ENCODE measurements around the gene OSBPL10. TPM values are rescaled to one million over a fixed set of nuclear protein-coding genes. Genes with fewer than 3 reads are reported as not detected.

OSBPL10 gene
- total and polyA plus RNA-seq, 2 experiments from 2014 or later = 2.4 to 8.1 TPM

DNA sequence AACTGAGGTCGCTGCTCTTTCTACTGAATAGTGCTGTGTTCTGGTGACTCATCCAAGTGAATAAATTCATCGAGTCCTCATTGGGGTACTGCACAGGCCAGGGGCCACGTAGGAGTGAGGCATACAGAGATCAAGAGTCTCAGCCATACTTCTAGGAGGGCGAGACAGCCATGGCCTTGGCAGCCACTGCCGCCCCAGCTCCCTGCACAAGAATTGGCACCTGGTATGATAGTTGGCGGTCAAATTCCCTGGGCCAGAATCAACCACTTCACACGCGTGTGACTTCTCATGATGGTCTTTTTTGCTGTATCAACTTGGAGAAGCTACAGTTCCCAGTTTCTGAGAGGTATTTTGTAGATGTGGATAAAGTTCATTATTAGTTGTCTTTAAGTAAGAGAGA lies 161.6 kb downstream of the OSBPL10 start:
- no peaks in the 10 kb centered on the region for H3K79me2 ChIP-seq (ENCODE audit: insufficient read depth)

GRCh38 chr3:31817411-31817966 lies 163.6 kb downstream of the OSBPL10 start:
- H3K36me3 ChIP-seq (ENCODE audit: low read depth) = no peaks in the 10 kb centered on the region
- TF ChIP-seq EZH2 (IDR thresholded peaks at IDR 0.05; ENCODE audit: insufficient read depth, poor library complexity, severe bottlenecking) (no peak), EZH2phosphoT487 (IDR thresholded peaks at IDR 0.05; ENCODE audit: insufficient read depth, low read depth) (no peak)
- no peaks in the 10 kb centered on the region for H3K9me3 ChIP-seq (ENCODE audit: low read depth)
- H3K27me3 ChIP-seq (replicated peaks; ENCODE audit: insufficient read depth) = no peaks in the 10 kb centered on the region
- H3K27ac ChIP-seq = no peak overlapping the region
- H3K4me3 ChIP-seq = no peak overlapping the region
- no peaks in the 10 kb centered on the region for H3K9me2 ChIP-seq (ENCODE audit: insufficient read depth)
- H3K9ac ChIP-seq = no peak overlapping the region
- H3K4me1 ChIP-seq (ENCODE audit: insufficient read depth) = no peaks in the 10 kb centered on the region
- no peak for DNase-seq
- H2AFZ ChIP-seq = no peak overlapping the region
- H3K79me2 ChIP-seq (ENCODE audit: insufficient read depth) = no peaks in the 10 kb centered on the region
- H3K4me2 ChIP-seq (ENCODE audit: unreplicated experiment) = no peak overlapping the region
- H3F3A ChIP-seq (ENCODE audit: insufficient read depth) = no peaks in the 10 kb centered on the region
- H4K20me1 ChIP-seq (ENCODE audit: insufficient read depth) = no peaks in the 10 kb centered on the region
- in situ Hi-C loops (cut with MboI) = no loop called here
- 50 to 60% methylated on average over 7 to 10 of the region's 10 CpGs for WGBS, 2 experiments (ENCODE audit: low coverage in 1 of 2, low lambda C conversion rate in 2 of 2, missing lambda C conversion rate in 2 of 2)

More for the DNA sequence above, 161.6 kb downstream of the OSBPL10 start:
- H3K9ac ChIP-seq = no peak overlapping the region
- no peak overlapping the region for H3K4me3 ChIP-seq
- H4K20me1 ChIP-seq (ENCODE audit: insufficient read depth) = no peaks in the 10 kb centered on the region
- no peak for TF ChIP-seq EZH2phosphoT487 (IDR thresholded peaks at IDR 0.05; ENCODE audit: insufficient read depth, low read depth)
- TF ChIP-seq EZH2 (IDR thresholded peaks at IDR 0.05; ENCODE audit: insufficient read depth, poor library complexity, severe bottlenecking) = no peak
- WGBS, 2 experiments (ENCODE audit: low coverage in 1 of 2, low lambda C conversion rate in 2 of 2, missing lambda C conversion rate in 2 of 2) = 82 to 85% methylated on average over 8 of the region's 8 CpGs
- no peak overlapping the region for H3K27ac ChIP-seq
- no peaks in the 10 kb centered on the region for H3K27me3 ChIP-seq (replicated peaks; ENCODE audit: insufficient read depth)
- H3K9me2 ChIP-seq (ENCODE audit: insufficient read depth) = no peaks in the 10 kb centered on the region
- no peaks in the 10 kb centered on the region for H3K4me1 ChIP-seq (ENCODE audit: insufficient read depth)
- H3K9me3 ChIP-seq (ENCODE audit: low read depth) = no peaks in the 10 kb centered on the region
- no peak for DNase-seq
- H3F3A ChIP-seq (ENCODE audit: insufficient read depth) = no peaks in the 10 kb centered on the region
- H3K36me3 ChIP-seq (ENCODE audit: low read depth) = no peaks in the 10 kb centered on the region
- in situ Hi-C loops (cut with MboI) = no loop called here
- no peak overlapping the region for H3K4me2 ChIP-seq (ENCODE audit: unreplicated experiment)
- H2AFZ ChIP-seq = no peak overlapping the region

DNA sequence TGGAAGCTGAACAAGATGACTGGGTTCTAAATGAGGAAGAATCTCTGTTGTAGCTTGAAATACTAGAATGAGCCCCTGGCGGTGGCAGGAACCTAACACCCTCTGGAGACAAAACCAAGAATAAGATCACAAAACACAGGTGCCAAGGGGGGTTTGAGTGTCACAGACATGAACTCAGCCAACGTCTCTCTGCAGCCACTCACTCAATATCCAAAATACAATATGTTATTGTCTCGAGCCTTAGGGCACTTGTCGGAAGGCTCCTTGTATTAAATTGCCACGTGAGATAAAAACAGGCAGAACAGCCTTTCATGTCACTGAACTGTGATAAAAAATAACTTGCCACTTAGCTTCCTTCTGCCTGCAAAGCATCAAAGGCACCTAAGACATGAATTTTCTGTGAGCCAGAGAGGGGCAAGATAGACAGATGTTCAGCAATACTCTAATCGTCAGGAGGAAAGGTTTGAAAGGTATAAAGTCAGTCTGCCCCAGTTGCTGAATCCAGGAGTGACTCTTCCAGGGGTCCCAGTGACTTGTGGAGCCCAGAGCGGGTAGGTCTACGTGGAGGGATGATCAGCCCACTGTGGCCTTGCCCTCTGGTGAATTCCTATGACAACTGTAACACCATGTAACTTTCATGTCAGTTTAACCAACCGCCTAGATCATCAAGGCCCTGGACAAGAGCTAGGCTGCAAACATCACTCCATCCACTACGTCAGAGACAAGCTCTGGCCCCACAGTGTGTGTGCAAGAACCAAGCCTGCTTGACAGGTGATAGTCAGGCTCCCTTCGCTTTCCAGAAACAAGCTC lies 165.2 kb downstream of the OSBPL10 start:
- Histone ChIP-seq H3K79me2 (ENCODE audit: insufficient read depth) (no peaks in the 10 kb centered on the region), H3K4me1 (ENCODE audit: insufficient read depth) (no peaks in the 10 kb centered on the region), H3K27ac (no peak overlapping the region), H2AFZ (no peak overlapping the region), H3K27me3 (replicated peaks; ENCODE audit: insufficient read depth) (no peaks in the 10 kb centered on the region), H3K9ac (no peak overlapping the region), H3K9me3 (ENCODE audit: low read depth) (no peaks in the 10 kb centered on the region), H3K9me2 (ENCODE audit: insufficient read depth) (no peaks in the 10 kb centered on the region), H3K36me3 (ENCODE audit: low read depth) (no peaks in the 10 kb centered on the region), H3F3A (ENCODE audit: insufficient read depth) (no peaks in the 10 kb centered on the region), H4K20me1 (ENCODE audit: insufficient read depth) (no peaks in the 10 kb centered on the region), H3K4me3 (no peak overlapping the region), H3K4me2 (ENCODE audit: unreplicated experiment) (no peak overlapping the region)
- in situ Hi-C loops (cut with MboI) = no loop called here
- 23 to 24% methylated on average over 11 of the region's 11 CpGs for WGBS, 2 experiments (ENCODE audit: low coverage in 1 of 2, low lambda C conversion rate in 2 of 2, missing lambda C conversion rate in 2 of 2)
- TF ChIP-seq EZH2phosphoT487 (IDR thresholded peaks at IDR 0.05; ENCODE audit: insufficient read depth, low read depth) (no peak), EZH2 (IDR thresholded peaks at IDR 0.05; ENCODE audit: insufficient read depth, poor library complexity, severe bottlenecking) (no peak)
- no peak for DNase-seq

DNA sequence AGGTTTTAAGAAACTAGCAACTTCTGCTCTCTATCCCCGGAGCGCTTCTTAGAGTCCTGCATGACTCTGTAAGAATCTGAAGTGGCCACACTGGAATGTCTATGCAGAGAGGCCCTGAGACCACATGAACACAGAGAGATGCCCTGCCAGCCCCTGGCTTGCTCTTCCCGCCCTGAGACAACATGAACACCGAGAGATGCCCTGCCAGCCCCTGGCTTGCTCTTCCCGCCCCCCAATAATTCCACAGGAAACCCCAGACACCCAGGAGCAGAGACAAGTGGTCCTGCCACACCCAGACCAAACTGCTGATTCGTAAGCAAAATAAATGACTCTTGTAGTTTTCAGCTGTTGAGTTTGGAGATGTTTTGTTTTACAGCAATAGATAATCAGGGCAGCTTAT lies 166.1 kb downstream of the OSBPL10 start:
- Histone ChIP-seq H2AFZ (no peak overlapping the region), H3K36me3 (ENCODE audit: low read depth) (no peaks in the 10 kb centered on the region), H3K9me3 (ENCODE audit: low read depth) (no peaks in the 10 kb centered on the region), H3K27me3 (replicated peaks; ENCODE audit: insufficient read depth) (no peaks in the 10 kb centered on the region), H3K4me3 (no peak overlapping the region), H3K9ac (no peak overlapping the region), H3K4me1 (ENCODE audit: insufficient read depth) (no peaks in the 10 kb centered on the region), H3K9me2 (ENCODE audit: insufficient read depth) (no peaks in the 10 kb centered on the region), H4K20me1 (ENCODE audit: insufficient read depth) (no peaks in the 10 kb centered on the region), H3F3A (ENCODE audit: insufficient read depth) (no peaks in the 10 kb centered on the region), H3K4me2 (ENCODE audit: unreplicated experiment) (no peak overlapping the region), H3K79me2 (ENCODE audit: insufficient read depth) (no peaks in the 10 kb centered on the region), H3K27ac (no peak overlapping the region)
- WGBS, 2 experiments (ENCODE audit: low coverage in 1 of 2, low lambda C conversion rate in 2 of 2, missing lambda C conversion rate in 2 of 2) = 55 to 72% methylated on average over 5 to 6 of the region's 6 CpGs
- TF ChIP-seq EZH2 (IDR thresholded peaks at IDR 0.05; ENCODE audit: insufficient read depth, poor library complexity, severe bottlenecking) = no peak
- TF ChIP-seq EZH2phosphoT487 (IDR thresholded peaks at IDR 0.05; ENCODE audit: insufficient read depth, low read depth) = no peak
- in situ Hi-C loops (cut with MboI) = no loop called here
- no peak for DNase-seq

Measured in GM23248 (cell line).